Myocyte (in vitro differentiated cells): ENCODE measurements around the gene CCN2. TPM values are rescaled to one million over a fixed set of nuclear protein-coding genes. Genes with fewer than 3 reads are reported as not detected.

Source experiments
- DNase-seq: peaks from one replicate; pipeline ENCODE4 v3.0.0-alpha.2; 2012; ENCODE audit warnings: low read depth
- total RNA-seq: library from RNA; depleted of rRNA; stranded (reverse); fragments of >200 nt; gene quantifications from 2 replicates; pipeline ENCODE4 v1.2.3, GENCODE V29; 2014

Gene CCN2
- total RNA-seq, 1 donor from 2014 or later: 16.1 TPM

DNA sequence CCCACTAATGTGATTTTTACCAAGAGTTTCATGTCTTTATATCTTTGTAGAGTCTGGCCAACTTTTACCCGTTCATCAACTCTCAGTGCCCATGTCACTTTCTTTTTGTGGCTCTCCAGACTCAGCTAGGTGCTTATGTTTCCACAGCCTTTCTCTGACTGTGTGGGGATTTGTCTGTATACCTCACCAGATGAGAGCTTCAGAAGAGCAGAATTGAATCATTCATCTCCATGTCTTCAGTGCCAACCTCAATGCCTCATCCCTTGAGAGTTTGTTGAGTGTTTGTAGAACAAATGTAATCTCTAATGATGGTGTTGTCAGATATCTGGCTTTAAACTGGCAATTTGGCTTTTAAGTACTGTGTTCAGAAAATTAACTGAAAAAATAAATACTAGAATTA is 16.8 kb upstream of the CCN2 start:
- DNase-seq: no peak

GRCh38 chr6:131966443-131966842 is 15.3 kb upstream of the CCN2 start:
- DNase-seq: peak; percentile 80

DNA sequence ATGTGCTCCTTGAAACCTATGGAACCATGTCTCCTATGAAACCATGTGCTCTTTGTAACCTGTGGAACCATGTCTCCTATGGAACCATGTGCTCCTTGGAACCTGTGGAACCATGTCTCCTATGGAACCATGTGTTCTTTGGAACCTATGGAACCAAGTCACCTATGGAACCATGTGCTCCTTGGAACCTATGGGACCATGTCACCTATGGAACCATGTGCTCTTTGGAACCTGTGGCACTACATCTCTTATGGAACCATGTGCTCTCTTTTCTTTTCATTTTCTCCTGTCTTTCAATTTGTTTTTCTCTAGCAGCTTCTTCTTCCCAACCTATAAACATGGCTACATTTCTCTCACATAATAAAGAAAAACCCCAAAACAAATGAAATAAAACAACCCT is 11.9 kb upstream of the CCN2 start:
- no peak for DNase-seq

DNA sequence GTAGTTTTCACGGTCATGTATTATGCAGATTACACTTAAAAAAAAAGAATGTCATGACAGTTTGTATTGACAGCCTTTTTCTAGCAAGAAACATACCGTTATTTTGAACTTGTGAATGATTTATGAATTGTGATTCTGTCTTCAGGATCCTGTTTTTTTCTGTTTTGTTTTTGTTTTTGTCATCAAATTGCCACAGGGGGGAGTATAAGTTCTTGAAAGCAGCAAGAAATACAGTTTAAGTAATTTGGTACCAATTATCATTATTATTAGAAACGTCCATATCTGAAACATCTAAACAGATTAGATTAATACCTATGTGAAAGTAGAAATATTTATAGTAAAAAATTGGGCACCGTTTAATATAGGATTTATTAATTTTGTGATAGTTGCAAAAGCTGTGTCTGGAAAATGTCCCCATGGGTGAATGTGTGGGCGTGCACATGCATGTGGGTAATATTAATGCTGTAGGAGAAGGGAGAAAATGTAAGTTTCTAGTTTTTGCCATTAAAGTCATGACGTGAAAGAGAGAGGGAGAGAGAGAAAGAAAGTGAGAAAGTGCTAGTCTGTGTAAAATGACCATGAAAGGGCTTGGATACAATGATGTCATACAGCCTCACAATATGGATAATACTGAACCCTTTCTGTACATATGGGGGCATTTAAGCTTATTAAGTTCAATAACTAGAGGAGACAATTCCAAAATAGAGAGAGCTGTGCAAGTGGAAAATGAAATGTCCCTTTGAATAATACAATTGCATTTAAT is 9.4 kb upstream of the CCN2 start:
- no peak for DNase-seq

DNA sequence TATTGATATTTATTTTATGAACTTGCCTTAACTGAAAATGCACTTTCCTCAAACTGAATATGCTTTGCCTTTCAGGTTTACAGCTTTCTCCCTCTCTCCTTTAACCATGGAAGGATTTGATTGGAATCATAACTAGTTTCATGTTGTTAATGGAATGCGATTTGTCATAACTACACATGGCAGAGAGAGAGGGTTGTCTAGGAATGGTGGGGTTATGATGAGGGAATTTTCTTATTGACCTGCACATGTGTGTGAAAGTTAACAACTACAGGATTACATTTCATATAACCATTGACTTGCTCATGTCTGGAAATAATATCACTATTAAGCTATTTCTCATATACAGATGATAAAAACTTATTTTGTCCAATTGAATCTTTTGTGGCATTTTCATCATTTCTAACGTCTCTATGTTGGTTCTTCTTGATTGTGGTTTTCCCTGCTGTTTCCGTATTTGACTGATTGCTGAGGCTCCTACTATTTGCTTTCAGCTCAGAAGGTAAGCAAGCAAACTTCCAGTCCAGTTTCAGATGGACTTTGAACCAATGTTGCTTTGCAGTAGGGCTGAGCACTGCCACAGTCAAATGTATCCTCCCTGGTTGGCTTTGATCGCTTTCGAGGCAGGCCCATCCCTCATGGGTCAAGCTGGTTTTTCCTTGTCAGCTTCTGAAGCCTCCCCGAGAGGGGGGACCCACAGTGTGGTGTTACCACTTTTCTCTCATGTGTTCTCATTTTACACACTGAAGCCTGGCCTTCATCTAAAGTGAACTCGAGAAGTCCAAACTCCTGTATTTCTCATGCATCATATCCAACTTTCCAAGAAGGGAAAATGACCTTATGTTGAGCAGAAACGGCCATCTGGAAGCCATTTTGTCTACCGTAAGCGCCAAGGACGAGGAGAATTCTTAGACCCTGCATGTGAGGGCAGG is 7.6 kb upstream of the CCN2 start:
- DNase-seq: no peak

DNA sequence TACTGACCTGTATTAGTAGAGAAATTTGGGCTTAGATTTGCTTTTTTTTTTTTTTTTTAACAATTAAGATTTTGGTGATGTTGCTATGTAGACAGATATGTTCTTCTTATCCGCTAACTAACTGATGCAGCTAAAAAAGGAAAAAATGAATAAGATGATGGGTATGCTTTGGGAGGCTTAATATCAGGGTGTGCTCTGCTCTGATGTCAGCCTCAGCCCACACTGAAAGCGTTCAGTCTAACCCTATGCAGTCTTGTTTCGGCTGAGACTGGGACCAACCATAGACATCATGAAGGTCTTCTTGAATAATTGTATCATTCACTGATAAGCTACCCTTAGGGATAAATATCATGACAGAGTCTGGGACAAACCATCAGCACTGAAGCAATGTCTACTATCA is 6.9 kb upstream of the CCN2 start:
- no peak for DNase-seq

DNA sequence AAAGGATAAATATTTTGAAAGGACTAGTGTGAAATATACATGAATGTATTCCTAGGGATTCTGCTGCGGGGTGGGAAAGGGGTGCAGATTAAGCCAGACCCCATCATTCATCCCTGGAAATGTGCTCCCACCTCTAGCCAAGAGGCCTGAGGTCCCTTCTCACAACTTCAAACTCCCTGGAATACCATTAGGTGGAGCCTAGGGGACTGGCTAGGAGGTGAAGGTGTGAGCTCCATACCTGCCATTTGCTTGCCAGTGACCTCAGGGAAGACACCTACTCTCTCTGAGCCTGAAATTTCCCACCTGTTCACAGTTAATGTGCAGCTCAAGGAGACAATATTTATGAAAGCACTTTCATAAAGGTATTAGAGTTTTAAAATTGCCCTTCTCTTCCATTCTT is 4.7 kb upstream of the CCN2 start:
- no peak for DNase-seq

DNA sequence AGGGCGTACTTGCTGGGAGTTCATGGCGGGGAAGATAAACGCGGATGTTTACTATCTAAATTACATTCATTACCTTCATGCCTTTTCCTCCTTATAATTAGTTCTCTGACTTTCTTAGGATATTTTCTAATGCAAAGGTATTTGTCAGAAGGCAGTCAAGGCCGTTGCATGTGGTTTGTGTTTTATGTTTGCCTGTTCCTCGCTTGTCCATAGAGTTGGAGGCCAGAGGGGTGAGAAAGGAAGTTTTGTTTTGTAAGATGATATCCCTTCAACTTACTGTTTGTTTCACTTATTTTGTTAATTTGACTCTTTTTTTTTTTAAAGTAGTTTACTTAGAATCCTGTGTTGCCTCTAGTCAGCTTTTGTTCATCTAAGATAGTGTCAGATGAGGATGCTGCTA is 4.0 kb upstream of the CCN2 start:
- DNase-seq: no peak

DNA sequence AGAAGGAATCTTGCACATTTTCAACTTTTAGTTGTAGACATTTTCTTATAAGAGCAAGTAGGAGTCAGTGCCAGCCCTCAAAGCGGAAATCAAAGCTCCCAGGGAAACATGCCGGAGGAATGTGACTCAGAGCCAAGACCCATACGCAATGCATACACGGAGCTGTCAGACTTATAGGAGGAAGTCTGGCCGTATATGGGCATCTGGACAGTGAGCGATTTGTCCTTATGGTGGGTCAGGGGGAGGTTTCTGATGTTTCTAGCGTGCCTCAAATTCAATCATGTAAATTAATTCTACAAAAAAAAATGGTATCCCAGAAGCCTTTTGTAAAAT is 3.6 kb upstream of the CCN2 start:
- DNase-seq: no peak

DNA sequence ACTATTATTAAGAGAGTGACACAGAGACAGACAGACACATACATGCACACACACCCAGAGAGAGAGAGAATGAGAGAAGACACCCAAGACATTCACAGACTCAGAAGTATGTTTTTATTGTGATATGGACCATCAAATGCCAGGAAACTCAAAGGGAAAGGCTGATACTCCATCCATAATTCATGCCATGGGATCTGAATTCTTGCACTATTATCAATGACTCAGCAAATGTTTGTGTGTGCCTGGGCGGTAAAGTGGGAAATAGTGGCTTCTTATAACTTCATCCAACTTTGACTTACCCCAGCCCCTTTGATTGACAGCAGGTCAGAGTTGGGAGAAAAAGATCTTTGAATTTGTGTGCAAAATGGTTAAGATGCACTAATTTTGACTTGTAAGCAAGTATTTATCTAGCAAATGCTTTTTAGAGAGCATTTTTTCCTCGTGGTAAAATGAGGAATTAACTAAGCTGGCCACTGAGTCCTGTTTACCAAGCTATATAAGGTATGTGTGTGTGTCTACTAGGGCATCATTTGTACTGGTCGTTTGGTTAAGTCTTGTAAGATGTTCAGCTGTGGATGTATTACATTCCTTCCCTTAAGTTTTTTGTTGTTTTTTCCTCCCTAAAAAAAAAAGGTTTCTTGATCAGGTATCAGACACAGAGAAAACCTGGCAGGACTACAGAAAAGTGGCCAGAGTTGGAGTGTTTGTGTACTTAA is 3.0 kb upstream of the CCN2 start:
- peak; percentile 34 for DNase-seq

DNA sequence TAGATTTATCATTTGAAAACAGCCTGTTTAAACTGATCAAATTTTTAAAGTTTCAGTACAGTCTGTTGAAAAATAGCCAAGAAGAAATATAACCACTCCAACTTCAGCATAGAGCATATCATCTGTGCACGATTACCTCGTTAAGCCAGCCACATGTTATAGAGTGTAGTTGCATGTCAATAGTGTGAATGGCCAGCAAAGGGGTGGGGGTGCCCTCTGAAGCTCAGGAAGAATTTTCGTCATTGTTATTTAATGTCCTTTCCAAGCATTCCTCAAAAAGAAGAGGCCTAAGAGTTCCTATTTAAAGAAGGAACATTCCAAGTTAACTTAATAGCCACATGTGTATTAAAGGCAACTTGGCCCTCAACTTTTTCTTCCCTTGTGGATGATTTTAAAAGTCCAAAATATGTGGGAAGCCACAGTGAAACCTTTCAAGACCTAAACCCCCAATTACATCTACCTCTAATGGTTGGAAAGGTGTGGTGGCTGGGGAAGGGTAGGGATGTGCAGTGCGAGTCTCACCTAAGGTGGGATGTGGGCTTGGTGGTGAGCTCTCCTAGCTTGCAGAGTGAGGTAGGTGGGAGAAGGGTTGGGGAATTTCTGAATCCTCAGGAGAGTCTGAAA is 1.8 kb upstream of the CCN2 start:
- no peak for DNase-seq

DNA sequence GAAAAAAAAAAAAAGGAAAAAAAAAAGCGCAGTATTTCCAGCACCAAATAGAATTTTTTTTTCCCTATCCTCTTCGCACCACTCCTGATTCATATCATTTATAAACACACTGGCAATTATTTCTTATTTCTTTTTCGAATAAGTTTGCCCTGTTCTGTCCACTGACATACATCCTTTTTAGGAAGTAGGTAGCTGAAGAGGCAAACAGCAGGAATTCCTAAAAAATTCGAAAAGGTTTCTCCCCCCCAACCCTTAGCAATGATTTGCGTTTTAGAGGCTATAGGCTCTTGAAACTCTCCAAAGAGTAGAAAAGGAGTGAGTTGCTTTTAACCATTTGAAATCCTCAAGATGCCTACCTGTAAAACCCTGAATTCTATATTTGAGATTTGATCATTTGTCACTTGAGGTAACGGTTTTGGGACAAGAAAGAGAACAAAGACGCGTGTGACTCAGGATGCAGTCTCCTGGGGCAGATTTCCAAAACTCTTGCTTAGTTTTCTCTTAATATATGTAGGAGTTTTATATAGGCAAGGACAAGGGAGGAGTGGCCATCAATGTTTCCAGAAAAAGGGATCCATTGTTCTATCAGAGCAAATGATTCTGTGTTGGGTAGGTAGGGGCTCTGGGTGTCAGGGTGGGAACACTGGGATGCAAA is 531 bp upstream of the CCN2 start:
- DNase-seq: no peak

- peak; percentile 97 for DNase-seq
These were observed 1.0 kb downstream of the CCN2 start for GRCh38 chr6:131949909-131950766.

GRCh38 chr6:131949620-131949908 is 1.6 kb downstream of the CCN2 start:
- no peak for DNase-seq

DNA sequence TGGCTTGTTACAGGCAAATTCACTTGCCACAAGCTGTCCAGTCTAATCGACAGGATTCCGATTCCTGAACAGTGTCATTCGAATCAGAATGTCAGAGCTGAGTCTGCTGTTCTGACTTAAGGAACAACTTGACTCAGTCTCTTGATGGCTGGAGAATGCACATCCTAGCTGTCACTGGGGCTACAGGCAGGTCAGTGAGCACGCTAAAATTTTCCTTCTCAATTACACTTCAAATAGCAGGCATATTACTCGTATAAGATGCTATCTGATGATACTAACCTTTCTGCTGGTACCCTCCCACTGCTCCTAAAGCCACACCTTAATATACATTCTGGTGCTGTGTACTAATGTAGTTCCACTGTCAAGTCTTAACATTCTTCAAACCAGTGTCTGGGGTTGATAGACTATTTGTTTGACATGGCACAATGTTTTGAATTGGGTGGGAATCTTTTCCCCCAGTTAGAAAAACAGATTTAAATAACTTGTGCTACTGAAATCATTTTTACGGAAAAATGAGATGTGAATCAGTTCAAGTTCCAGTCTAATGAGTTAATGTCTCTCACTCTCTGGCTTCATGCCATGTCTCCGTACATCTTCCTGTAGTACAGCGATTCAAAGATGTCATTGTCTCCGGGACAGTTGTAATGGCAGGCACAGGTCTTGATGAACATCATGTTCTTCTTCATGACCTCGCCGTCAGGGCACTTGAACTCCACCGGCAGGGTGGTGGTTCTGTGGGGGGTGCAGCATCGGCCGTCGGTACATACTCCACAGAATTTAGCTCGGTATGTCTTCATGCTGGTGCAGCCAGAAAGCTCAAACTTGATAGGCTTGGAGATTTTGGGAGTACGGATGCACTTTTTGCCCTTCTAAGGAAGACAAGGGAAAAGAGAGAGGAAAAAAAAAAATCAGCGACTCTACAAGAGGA is 2.2 kb downstream of the CCN2 start:
- peak; percentile 50 for DNase-seq

- no peak for DNase-seq
These were observed 3.0 kb downstream of the CCN2 start for GRCh38 chr6:131947986-131948661.

DNA sequence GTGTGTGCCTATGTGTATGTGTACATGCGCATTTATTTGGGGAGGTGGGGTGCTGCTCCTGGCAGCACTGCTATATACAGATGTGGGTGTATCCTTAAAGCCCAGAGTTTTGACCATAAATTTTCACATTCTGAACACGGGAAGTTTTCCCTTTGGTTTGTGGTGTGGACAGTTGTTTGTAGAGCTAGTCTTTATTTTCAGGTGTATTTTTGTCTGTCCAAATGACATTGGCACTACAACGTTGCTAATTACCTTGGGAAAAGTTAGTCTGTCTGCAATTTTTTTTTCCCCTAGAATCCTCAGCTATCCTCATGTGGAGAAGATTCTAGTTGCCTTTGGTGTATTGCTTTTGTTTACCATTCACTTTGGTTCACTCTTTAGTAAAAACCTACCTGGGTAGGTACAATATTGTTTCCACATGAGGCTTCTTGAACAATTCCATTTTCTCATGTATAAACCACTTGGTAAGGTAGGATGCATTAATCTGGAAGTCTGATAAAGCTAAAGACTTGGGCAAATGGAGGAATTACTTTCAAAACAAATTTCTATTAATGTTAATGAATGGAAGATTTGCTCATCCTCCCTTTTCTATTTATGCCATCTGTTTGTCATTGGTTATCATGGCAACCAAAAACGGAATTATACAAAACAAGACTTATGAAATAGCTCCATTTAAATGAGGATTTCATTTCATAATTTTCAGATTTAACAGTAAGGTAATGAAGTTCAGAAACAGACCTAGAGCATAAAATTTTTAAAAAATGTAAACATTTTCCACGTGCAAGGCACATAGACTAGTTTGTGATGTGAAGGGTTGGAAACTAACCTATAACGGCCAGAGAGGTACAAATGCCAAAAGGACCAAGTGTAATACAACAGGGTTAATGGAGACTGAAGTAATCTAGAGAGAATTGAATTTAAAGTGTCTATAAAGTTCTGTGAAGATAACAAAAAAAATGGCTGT is 3.9 kb downstream of the CCN2 start:
- DNase-seq: peak; percentile 33
